Jurkat, Clone E6-1 (cell line): ENCODE results near the gene STARD7.

Source experiments
- DNase-seq: peaks from one replicate; pipeline ENCODE4 v3.0.0-alpha.2; 2011; ENCODE audit warnings: low read depth, low spot score
- H3K4me3 ChIP-seq: 2 replicates; pipeline ENCODE4 v1.5.1; 2011; ENCODE audit warnings: mild to moderate bottlenecking, low read length, control low read depth, moderate library complexity

STARD7 gene

DNA sequence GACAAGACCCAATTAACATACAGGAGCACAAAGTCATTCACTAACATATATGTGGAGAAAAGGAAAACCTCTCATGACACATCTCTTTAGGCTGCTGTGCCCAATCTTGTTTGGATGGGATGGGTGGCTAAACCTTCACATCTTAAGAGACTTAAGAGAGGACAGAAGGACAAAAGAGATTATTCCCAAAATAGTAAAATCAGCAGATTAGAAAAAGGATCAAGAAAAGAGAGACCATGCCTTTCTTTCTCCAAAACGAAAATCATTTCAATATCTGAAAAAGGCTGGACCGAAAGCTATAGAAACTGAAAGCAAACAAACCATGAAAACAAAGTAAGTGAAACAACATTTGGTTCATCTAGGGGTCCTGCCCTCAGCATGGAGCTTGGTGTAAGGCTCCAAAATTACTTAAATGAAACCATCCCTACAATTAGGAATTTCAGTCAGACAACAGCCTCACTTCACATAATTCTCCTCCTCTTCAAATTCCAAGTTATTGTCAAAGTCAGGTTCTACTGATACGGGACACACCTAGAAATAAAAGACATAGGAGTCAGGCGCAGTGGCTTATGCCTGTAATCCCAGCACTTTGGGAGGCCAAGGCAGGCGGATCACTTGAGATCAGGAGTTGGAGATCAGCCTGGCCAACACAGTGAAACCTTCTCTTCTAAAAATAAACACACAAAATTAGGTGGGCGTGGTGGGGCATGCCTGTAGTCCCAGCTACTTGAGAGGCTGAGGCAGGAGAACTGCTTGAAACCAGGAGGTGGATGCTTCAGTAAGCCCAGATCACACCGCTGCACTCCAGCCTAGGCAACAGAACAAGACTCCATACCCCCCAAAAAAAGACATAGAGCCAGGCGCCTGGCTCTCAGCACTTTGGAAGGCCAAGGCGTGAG lies 5.2 kb downstream of the STARD7 start:
- no peak overlapping the region for H3K4me3 ChIP-seq
- DNase-seq: no peak

DNA sequence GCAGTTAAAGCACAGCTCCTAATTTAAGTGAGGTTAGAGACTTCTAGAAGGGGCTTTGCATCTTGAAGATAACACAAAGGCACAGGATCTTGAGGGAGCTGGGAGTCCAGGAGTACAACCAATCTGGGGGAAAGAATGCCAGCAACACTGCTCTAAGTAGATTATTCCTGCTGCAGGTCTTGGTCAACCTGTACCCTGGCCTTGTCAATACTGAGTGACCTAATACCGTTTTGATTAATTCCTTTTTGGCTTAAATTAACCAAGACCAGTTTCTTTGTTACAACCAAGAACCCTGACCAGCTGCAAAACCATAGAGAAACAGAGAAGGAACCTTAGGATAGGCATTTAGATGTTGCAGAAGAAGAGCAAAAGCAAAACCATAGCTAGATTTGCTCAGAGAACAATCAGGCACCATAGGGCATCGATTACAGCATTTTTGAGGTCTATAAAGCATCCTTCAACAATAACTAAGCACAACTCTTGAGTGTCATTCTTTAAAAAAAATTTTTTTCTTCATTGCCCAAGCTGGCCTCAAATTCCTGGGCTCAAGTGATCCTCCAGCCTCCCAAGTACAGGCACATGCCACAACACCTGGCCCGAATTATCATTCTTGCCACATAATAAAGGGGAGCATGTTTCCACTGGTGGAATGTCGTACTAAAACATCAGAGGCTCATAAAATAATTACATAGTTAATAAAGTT lies 6.3 kb downstream of the STARD7 start:
- no peak for DNase-seq
- H3K4me3 ChIP-seq: no peak overlapping the region

DNA sequence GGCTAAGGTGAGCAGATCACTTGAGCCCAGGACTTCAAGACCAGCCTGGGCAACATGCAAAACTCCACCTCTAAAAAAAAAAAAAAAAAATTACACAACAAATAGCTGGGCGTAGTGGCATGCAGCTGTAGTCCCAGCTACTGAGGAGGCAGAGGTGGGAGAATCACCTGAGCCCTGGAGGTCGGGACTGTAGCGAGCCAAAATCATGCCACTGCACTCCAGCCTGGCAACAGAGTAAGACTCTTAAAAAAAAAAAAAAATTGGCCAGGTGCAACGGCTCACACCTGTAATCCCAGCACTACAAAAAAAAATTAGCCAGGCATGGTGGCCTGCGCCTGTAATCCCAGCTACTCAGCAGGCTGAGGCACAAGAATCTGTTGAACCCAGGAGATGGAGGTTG lies 7.3 kb downstream of the STARD7 start:
- H3K4me3 ChIP-seq: no peak overlapping the region
- no peak for DNase-seq

DNA sequence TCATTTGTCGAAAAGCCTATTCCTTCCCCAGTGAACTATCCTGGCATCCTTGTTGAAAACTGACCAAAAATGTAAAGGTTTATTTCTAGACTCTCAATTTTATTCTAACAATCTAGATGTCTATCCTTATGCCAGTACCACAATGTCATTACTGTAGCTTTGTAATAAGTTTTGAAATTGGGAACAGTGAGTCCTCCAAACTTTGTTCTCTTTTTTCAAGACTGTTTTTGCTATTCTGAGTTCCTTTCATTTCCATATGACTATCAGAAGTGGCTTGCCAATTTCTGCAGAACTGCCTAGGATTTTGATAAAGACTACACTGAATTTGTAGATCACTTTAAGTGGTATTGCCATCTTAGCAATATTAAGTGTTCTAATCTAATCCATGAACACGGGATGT lies 9.7 kb downstream of the STARD7 start:
- H3K4me3 ChIP-seq: no peak overlapping the region
- DNase-seq: no peak

DNA sequence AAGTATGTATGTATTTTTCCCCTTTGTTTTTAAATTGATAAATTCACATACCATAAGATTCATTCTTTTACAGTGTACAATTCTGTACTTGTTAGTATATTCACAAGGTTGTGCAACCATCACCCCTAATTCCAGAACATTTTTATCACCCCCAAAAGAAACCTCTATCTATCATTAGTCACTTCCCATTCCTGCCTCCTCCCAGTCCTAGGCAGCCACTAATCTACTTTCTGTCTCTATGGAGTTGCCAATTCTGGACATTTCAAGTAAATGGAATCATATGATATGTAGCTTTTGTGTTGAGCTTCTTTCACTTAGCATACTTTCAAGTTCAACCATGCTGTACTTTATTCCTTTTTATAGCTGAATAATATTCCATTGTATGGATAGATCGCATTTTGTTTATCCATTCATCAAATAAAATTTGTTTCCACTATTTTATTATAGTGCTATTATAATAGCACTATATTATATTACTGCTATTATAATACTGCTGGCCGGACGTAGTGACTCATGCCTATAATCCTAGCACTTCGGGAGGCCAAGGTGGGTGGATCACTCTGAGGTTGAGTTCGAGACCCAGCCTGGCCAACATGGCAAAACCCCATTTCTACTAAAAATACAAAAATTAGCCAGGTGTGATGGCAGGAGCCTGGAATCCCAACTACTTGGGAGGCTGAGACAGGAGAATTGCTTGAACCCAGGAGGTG lies 10.9 kb downstream of the STARD7 start:
- no peak for DNase-seq
- no peak overlapping the region for H3K4me3 ChIP-seq

DNA sequence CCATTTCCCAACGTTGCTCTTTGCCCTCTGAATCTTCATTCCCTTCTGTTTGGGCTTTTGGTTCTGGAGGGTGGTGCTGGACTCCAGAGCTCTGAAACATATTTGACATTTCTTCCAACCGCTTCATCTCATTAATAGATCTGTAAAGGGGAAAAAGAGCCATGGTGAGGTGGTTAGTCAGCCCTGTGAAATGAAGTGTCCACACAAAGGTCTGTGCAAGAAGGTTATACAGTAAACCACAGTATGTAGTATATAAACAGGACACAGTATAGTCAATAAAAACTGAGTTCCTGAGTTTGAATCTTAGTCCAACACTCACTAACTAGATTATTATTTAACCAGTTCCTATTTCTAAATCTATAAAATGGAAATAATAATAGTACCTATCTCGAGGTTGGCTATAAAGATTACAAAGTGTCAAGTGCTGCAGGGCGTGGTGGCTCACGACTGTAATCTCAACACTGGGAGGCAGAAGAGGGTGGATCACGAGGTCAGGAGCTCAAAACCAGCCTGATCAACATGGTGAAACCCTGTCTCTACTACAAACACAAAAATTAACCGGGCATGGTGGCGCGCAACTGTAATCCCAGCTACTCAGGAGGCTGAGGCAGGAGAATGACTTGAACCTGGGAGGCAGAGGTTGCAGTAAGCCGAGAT lies 13.1 kb downstream of the STARD7 start:
- no peak overlapping the region for H3K4me3 ChIP-seq
- DNase-seq: no peak

DNA sequence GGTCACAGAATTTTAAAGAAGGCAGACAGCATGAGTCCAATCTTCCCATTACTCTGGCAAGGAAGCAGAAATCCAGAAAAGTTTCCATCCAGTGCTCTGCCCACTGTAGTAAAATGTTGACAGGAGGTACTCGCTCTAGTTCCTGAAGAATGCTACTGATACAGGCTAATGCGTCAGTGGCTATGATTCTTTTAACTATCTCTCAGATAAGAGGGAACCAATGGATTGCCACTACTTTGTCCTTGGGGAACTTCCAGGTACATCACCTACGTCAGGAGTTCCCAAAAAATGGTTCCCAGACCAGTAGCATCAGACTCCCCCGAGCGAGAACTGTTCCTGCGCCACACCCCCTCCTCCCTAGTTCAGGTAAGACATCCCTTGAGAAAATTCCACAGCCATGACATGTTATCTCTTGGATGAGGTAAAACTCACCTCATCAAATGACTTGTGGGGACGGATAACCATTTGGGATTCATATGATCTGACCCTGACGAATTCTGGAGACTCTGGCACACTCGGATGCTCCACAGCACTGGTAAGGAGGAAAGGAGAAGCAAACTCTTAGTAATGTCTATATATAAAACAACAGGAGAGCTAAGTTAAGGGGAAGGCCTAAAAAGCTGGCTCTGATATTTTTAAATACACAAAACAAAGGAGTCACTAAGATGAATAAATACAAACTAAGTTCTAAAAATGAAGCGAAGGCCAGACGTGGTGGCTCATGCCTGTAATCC lies 16.5 kb downstream of the STARD7 start:
- H3K4me3 ChIP-seq: no peak overlapping the region
- DNase-seq: no peak

DNA sequence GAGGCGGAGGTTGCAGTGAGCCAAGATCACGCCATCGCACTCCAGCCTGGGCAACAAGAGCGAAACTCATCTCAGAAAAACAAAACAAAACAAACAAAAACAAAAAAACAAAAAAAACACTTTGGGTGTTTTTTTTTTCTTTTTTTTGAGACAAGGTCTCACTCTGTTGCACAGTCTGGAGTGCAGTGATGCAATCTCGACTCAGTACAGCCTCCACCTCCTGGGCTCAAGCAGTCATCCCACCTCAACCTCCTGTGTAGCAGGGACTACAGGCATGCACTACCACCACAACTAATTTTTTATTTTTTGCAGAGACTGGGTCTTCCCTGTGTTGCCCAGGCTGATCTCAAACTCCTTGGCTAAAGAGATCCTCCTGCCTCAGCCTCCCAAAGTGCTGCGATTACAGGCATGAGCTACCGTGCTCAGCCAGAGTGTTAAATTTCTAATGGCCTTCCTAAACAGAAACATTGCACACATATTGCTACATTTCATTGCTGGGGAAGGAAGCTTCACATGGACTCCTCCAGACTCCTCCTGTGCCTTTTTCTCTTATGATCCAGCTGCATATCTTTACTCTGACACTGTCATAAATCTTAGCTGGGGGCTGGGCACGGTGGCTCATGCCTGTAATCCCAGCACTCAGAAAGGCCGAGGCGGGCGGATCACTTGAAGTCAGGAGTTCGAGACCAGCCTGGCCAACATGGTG lies 19.7 kb downstream of the STARD7 start:
- no peak overlapping the region for H3K4me3 ChIP-seq
- DNase-seq: no peak

DNA sequence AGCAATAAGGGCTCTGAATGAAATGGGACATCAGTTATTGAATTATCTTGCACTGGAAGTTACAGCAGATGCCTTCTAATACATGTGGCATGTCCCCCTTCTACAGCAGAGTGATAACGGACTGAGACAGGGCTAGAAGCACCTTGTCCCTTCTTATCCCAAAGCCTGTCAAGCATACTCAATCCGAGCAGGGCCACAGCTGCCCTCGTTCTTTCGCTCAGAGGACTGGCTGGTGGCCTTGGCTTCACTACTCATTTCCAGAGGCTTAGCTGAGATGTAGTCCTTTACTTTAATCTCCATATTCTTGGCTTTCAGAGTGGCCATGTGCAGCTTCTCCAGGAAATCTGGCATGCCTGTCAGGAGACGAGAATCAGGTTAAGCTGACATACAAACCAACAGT lies 22.1 kb downstream of the STARD7 start:
- DNase-seq: no peak

DNA sequence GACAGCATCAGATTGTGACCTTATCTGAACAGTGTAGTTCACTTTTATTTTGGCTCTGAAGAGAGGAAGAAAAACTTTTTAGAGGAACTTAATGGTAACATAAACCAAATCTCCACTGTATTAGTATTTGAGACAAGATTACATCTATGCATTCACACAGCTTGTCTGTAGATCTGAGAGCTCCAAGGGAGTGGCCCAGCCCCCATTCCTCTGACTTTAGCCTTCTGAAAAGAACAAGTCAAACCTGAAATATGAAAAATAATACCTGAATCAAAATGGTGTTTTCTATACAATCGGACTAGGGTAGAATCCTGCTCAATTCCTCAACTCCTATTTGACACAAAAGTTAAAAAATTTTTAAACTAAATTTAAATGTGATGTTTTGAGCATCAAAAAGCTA lies 23.1 kb downstream of the STARD7 start:
- no peak overlapping the region for H3K4me3 ChIP-seq
- DNase-seq: no peak

More for the DNA sequence above, 22.1 kb downstream of the STARD7 start:
- no peak overlapping the region for H3K4me3 ChIP-seq

DNA sequence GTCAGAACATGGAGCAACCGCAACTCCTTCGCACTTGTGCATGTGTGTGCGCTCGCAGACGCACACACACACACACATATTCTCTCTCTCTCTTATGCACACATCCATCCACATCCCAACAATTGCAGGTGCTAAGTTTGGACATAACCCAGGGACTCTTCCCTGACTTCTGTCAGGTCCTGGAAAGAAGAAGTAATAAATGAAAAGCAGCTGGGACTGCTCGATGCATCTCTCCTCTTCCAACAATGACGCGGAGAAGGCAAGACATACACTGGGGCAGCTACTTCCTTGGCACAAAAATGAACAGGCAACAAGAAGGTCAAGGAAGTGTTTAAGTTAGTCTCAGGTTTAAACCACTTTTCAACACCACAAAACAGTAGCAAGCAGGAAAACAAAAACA lies 23.6 kb downstream of the STARD7 start:
- H3K4me3 ChIP-seq: no peak overlapping the region
- DNase-seq: no peak

DNA sequence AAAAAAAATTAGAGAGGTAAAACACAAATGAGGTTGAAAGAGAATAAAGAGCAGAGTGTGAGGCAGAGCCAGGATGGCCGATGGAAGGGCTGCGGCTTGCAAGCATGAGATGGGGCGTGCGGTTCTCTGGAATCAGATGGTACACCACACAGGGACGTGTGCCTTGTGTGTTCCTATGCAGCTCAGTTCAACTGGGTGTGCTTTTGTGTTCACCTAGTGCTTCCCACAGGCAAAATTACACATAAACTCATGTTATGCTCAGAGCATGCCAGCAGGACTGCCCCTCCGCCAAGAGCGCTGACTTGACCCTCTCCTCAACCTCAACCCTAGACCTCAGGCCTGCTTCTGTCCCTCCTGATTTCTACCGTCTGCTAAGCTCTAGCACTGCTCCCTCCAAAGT lies 24.4 kb downstream of the STARD7 start:
- H3K4me3 ChIP-seq: no peak overlapping the region
- no peak for DNase-seq

DNA sequence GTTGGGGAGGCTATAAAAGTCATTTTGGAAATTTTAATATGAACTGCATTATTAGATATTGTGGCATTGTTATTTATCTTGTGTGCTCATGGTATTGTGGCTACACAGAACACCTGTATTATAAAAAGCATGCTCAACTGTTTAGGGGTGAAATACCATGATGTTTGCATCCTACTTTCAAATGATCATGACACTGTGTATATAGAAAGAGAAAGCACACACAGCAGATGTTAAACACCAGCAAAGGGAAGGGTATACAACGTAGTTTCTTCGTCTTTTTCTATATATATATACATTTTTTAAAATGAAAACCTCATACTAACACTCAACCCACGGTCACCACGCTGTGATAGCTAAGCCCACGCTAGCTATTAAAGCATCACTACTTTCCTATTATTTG lies 27.1 kb downstream of the STARD7 start:
- H3K4me3 ChIP-seq: no peak overlapping the region
- DNase-seq: no peak

DNA sequence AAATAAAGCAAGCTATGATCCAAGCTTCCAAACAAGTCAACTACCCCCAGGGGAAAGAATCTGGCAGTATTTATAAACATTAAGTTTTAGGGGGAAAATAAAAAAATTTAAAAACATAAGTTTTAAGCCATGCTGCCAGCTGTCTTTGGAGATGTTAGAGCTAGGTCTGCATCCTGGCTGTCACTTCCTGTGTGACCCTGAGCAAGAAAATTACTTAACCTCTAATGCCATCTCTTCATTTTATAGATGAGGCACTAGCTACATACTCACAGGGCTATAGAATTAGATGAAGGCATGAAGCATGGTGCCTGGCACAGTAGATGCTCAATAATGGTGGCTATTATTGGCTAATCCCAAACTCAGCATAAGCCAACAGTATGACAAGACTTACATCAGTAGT lies 28.1 kb downstream of the STARD7 start:
- no peak for DNase-seq
- H3K4me3 ChIP-seq: no peak overlapping the region

DNA sequence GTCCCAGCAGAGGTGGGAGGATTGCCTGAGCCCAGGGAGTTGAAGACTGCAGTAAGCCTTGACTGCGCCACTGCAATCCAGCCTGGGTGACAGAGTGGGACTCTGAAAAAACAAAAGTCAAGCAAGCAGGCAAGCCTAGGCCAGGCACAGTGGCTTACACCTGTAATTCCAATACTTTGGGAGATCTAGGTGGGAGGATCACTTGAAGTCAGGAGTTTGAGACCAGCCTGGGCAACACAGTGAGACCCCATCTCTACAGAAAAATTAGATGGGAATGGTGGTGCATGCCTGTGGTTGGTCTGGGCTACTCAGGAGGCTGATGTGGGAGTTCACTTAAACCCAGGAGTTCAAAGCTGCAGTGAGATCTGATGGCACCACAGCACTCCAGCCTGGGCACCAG lies 28.6 kb downstream of the STARD7 start:
- no peak for DNase-seq
- H3K4me3 ChIP-seq: no peak overlapping the region

DNA sequence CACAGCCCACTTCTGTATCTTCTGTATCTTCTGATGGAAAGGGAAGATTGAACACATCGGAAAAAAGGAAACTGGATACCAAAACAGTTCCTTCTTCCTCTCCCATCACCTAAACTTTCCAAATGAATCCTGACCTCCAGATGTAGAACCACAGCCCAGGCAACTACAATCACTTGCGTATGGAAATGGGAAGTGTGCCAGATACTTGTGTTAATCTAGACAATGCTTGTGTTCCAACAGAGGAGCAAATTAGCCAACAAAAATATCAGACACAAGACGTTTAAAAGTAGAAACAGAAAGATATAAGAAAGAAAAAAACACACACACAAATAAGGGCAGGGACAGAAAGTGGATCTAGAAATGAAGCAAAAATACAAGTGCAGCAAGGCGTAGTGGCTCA lies 32.0 kb downstream of the STARD7 start:
- DNase-seq: no peak

DNA sequence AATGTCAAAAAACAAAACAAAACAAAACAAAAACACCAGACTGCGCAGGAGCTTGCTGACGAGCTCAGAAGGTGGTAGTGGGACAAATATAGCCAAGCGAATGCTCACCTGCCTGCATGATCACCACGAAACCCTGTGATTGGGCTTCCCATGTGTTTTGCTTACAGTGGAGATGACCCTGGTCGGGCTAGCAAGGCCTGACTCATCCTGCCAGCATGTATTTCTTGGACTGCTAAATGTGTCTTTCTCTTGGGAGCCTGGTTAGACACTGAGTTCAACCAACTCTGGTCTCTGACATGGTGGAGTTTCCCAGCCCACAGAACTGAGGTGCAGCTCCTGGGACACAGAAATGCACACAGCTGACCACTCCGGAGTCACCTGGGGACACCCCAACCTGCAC lies 32.7 kb downstream of the STARD7 start:
- no peak for DNase-seq
- H3K4me3 ChIP-seq: no peak overlapping the region

More for the DNA sequence above, 32.0 kb downstream of the STARD7 start:
- H3K4me3 ChIP-seq: no peak overlapping the region
